HCT116 (cell line): Measurements from ENCODE around the gene ELMO2. TPM values are rescaled to one million over a fixed set of nuclear protein-coding genes. Genes with fewer than 3 reads are reported as not detected.

Experiments used
- ATAC-seq: fragments of 200-7000 bp; cut with Tn5 transposase; 2 replicates; pipeline ENCODE4 v1.9.1; 2020; ENCODE audit warnings: mild to moderate bottlenecking, moderate library complexity
- BruUV-seq: library from RNA; stranded (reverse); fragments of 400-500 nt; replicated peaks from 2 replicates; lab custom pipeline; 2021; lab: Mats Ljungman, UMichigan
- CTCF ChIA-PET: fragments of 300-600 bp; sonication (Branson Sonifier 250); formaldehyde crosslinking; loops from one replicate; lab custom pipeline; 2021; ENCODE audit warnings: antibody characterized with exemption; lab: Charles Lee
- POLR2A ChIA-PET: fragments of 300-600, 350-600 bp; sonication (Branson Sonifier 250); formaldehyde crosslinking; loops from one replicate; lab custom pipeline; 2021; ENCODE audit warnings: antibody characterized with exemption; lab: Charles Lee
- RAD21 ChIA-PET, 2 experiments: fragments of 300-600 bp; sonication (Branson Sonifier 250); formaldehyde crosslinking; loops; one replicate each; lab custom pipeline; 2023; ENCODE audit warnings: low total read pairs in 2 of 2; ENCODE audit not compliant: uncharacterized antibody in 2 of 2, unreplicated experiment in 2 of 2, low non-redundant PET in 1 of 2; lab: Charles Lee
- DNase-seq: peaks from one replicate; pipeline ENCODE4 v3.0.0-alpha.2; 2010; ENCODE audit warnings: low read depth, low spot score
- H2AFZ ChIP-seq: fragments of 200-600 bp; shearing (Covaris generic), sonication (generic); 2 replicates; pipeline ENCODE4 v1.6.1; 2017; ENCODE audit warnings: low read depth, mixed run types, mixed read lengths, antibody characterized with exemption, low read length; ENCODE audit not compliant: poor library complexity, severe bottlenecking
- H3K27ac ChIP-seq: 2 replicates; pipeline ENCODE4 v1.5.1; 2012; ENCODE audit warnings: low read depth, low read length
- H3K27me3 ChIP-seq: fragments of 200-600 bp; sonication (generic); 2 replicates; pipeline ENCODE4 v1.6.1; 2016; ENCODE audit warnings: mixed run types, low read length, mixed read lengths; ENCODE audit not compliant: insufficient read depth
- H3K36me3 ChIP-seq, 2 experiments: fragments of 200-500 bp in 1 of 2; fragments of 200-600 bp in 1 of 2; sonication (Bioruptor generic) in 1 of 2; sonication (generic) in 1 of 2; 2 replicates each; pipeline versions ENCODE4 v1.5.1 to v1.6.1; 2014 to 2016; ENCODE audit warnings: low read length in 2 of 2, inconsistent platforms in 1 of 2, mixed read lengths in 1 of 2, mixed run types in 1 of 2; ENCODE audit not compliant: insufficient read depth in 2 of 2, control insufficient read depth in 1 of 2
- H3K4me1 ChIP-seq, 2 experiments: fragments of 200-600 bp in 1 of 2; sonication (generic) in 1 of 2; 2 replicates each; pipeline versions ENCODE4 v1.5.1 to v1.6.1; 2012 to 2017; ENCODE audit warnings: low read length in 2 of 2, inconsistent platforms in 1 of 2, mild to moderate bottlenecking in 1 of 2, mixed read lengths in 1 of 2, mixed run types in 1 of 2, moderate library complexity in 1 of 2; ENCODE audit not compliant: insufficient read depth in 2 of 2, control insufficient read depth in 1 of 2
- H3K4me2 ChIP-seq: fragments of 200-600 bp; sonication (generic); 2 replicates; pipeline ENCODE4 v1.6.1; 2017; ENCODE audit warnings: mixed run types, low read length, mixed read lengths
- H3K4me3 ChIP-seq, 2 experiments: fragments of 200-600 bp in 1 of 2; sonication (generic) in 1 of 2; replicated peaks in 1 of 2; 2 replicates each; pipeline ENCODE4 v1.5.1; 2011 to 2016; ENCODE audit warnings: low read length in 2 of 2, control low read depth in 1 of 2, low read depth in 1 of 2, mild to moderate bottlenecking in 1 of 2, mixed read lengths in 1 of 2, mixed run types in 1 of 2
- H3K79me2 ChIP-seq: fragments of 200-600 bp; sonication (generic); 2 replicates; pipeline ENCODE4 v1.6.1; 2017; ENCODE audit warnings: mild to moderate bottlenecking, mixed run types, low read length, moderate library complexity, mixed read lengths; ENCODE audit not compliant: insufficient read depth
- H3K9ac ChIP-seq: fragments of 200-600 bp; sonication (generic); 2 replicates; pipeline ENCODE4 v1.6.1; 2016; ENCODE audit warnings: low read length, mixed read lengths
- H3K9me2 ChIP-seq: fragments of 200-600 bp; sonication (generic), shearing (Covaris generic); 2 replicates; pipeline ENCODE4 v1.6.1; 2017; ENCODE audit warnings: mixed run types, mild to moderate bottlenecking, moderate library complexity; ENCODE audit not compliant: insufficient read depth
- H3K9me3 ChIP-seq, 2 experiments: fragments of 200-500 bp in 1 of 2; fragments of 200-600 bp in 1 of 2; sonication (Bioruptor generic) in 1 of 2; sonication (generic) in 1 of 2; 2 replicates each; pipeline ENCODE4 v1.6.1; 2014 to 2017; ENCODE audit warnings: low read length in 2 of 2, mixed read lengths in 2 of 2, inconsistent platforms in 1 of 2, low read depth in 1 of 2, mild to moderate bottlenecking in 1 of 2, mixed run types in 1 of 2, moderate library complexity in 1 of 2; ENCODE audit not compliant: control insufficient read depth in 1 of 2, insufficient read depth in 1 of 2
- H4K20me1 ChIP-seq: fragments of 200-600 bp; sonication (generic), shearing (Covaris generic); 2 replicates; pipeline ENCODE4 v1.6.1; 2017; ENCODE audit warnings: mixed run types, mild to moderate bottlenecking, moderate library complexity; ENCODE audit not compliant: insufficient read depth
- ATF3 ChIP-seq: IDR thresholded peaks from 2 replicates; pipeline ENCODE4 v1.6.1; 2012
- CBX3 ChIP-seq: IDR thresholded peaks from 2 replicates; pipeline ENCODE4 v1.6.1; 2012; ENCODE audit warnings: low read depth
- CEBPB ChIP-seq: IDR thresholded peaks from 2 replicates; pipeline ENCODE4 v1.6.1; 2012; ENCODE audit warnings: low read depth
- CTCF ChIP-seq, 3 experiments: fragments of 200-600 bp in 1 of 3; sonication (generic) in 1 of 3; IDR thresholded peaks in 2 of 3; conservative IDR thresholded peaks in 1 of 3; 2 replicates each; pipeline ENCODE4 v1.5.1; 2012 to 2017; ENCODE audit warnings: low read depth in 2 of 3, low read length in 2 of 3, antibody characterized with exemption in 1 of 3, borderline replicate concordance in 1 of 3, control low read depth in 1 of 3, mild to moderate bottlenecking in 1 of 3, mixed read lengths in 1 of 3, mixed run types in 1 of 3, moderate library complexity in 1 of 3; ENCODE audit not compliant: insufficient read depth in 1 of 3
- EGR1 ChIP-seq: IDR thresholded peaks from 2 replicates; pipeline ENCODE4 v1.6.1; 2012; ENCODE audit warnings: low read depth
- ELF1 ChIP-seq: IDR thresholded peaks from 2 replicates; pipeline ENCODE4 v1.6.1; 2012; ENCODE audit warnings: low read depth, borderline replicate concordance
- EZH2 ChIP-seq: fragments of 200-600 bp; sonication (generic); IDR thresholded peaks from 2 replicates; pipeline ENCODE4 v1.6.1; 2017; ENCODE audit warnings: antibody characterized with exemption, mixed run types
- EZH2phosphoT487 ChIP-seq: fragments of 200-600 bp; IDR thresholded peaks from 2 replicates; pipeline ENCODE4 v1.6.1; 2018; ENCODE audit warnings: antibody characterized with exemption, borderline replicate concordance
- JUND ChIP-seq: IDR thresholded peaks from 2 replicates; pipeline ENCODE4 v1.6.1; 2012
- MAX ChIP-seq: IDR thresholded peaks from 2 replicates; pipeline ENCODE4 v1.6.1; 2012
- RAD21 ChIP-seq: IDR thresholded peaks from 2 replicates; pipeline ENCODE4 v1.6.1; 2012; ENCODE audit warnings: low read depth, mild to moderate bottlenecking
- SIN3A ChIP-seq: IDR thresholded peaks from 2 replicates; pipeline ENCODE4 v1.6.1; 2012; ENCODE audit warnings: low read depth
- SRF ChIP-seq: IDR thresholded peaks from 2 replicates; pipeline ENCODE4 v1.6.1; 2012; ENCODE audit warnings: low read depth
- TCF7L2 ChIP-seq: IDR thresholded peaks from 2 replicates; pipeline ENCODE4 v1.7.0; 2011; ENCODE audit warnings: borderline replicate concordance, inconsistent platforms; ENCODE audit not compliant: insufficient read depth, insufficient read length; ENCODE audit errors: extremely low read depth
- YY1 ChIP-seq: IDR thresholded peaks from 2 replicates; pipeline ENCODE4 v1.6.1; 2011; ENCODE audit warnings: low read length, low read depth, moderate library complexity, mild to moderate bottlenecking; ENCODE audit not compliant: insufficient replicate concordance; ENCODE audit errors: extremely low read depth
- ZBTB33 ChIP-seq: IDR thresholded peaks from 2 replicates; pipeline ENCODE4 v1.6.1; 2011; ENCODE audit warnings: mild to moderate bottlenecking, low read length, moderate library complexity; ENCODE audit not compliant: insufficient replicate concordance; ENCODE audit errors: extremely low read depth
- ZFX ChIP-seq: fragments of 450-650 bp; IDR thresholded peaks from 2 replicates; pipeline ENCODE4 v1.6.1; 2017
- intact Hi-C: fragments of 100-400 bp; cut with micrococcal nuclease; formaldehyde crosslinking; loops from 2 replicates; pipeline ENCODE4 v1.10.0; 2022
- total RNA-seq: library from RNA; stranded (reverse); gene quantifications from one replicate; pipeline ENCODE4 v1.2.1, GENCODE V29; 2021; ENCODE audit not compliant: unreplicated experiment

Gene ELMO2
- total RNA-seq, 1 experiment from 2014 or later: 22.9 TPM

- POLR2A ChIA-PET: no interaction called here
- Histone ChIP-seq H2AFZ (no peak overlapping the region), H3K79me2 (peaks cover 12% of the 10 kb centered on the region; the same call in 1 of the 2 replicates), H3K4me3 (no peak overlapping the region), H3K27me3 (no peaks in the 10 kb centered on the region), H3K9me2 (no peaks in the 10 kb centered on the region), H3K9me3 (no peaks in the 10 kb centered on the region), H3K36me3 (peaks cover 2 to 6% of the 10 kb centered on the region in 2 experiments; a peak in 1 of 4 replicates), H3K9ac (no peak overlapping the region), H3K4me1 (no peaks in the 10 kb centered on the region), H3K27ac (no peak overlapping the region), H4K20me1 (no peaks in the 10 kb centered on the region), H3K4me2 (no peak overlapping the region)
- DNase-seq (no peak), ATAC-seq (no peak)
- no TSS peak for BruUV-seq
- RAD21 ChIA-PET: no interaction called here
- CTCF ChIA-PET: no interaction called here
- no peak for TF ChIP-seq RAD21
- TF ChIP-seq ATF3: no peak
- TF ChIP-seq JUND: no peak
- no peak for TF ChIP-seq EZH2phosphoT487
- no peak for TF ChIP-seq CBX3
- TF ChIP-seq TCF7L2: no peak
- no peak for TF ChIP-seq EZH2
- no peak for TF ChIP-seq CTCF (IDR thresholded peaks at IDR 0.05 in 2 of 3, conservative IDR thresholded peaks at IDR 0.05 in 1 of 3; ENCODE audit: borderline replicate concordance in 1 of 3, insufficient read depth in 1 of 3, low read depth in 2 of 3, low read length in 2 of 3)
- no peak for TF ChIP-seq ELF1
- no peak for TF ChIP-seq ZFX
- no peak for TF ChIP-seq CEBPB
- no peak for TF ChIP-seq SIN3A
- no peak for TF ChIP-seq YY1
- no peak for TF ChIP-seq ZBTB33
- TF ChIP-seq MAX: no peak
- TF ChIP-seq SRF: no peak
- TF ChIP-seq EGR1: no peak
- TF ChIP-seq, all 23 proteins: peak for 0
- intact Hi-C loops: no loop called here
Measured at GRCh38 chr20:46356195-46357029, 50.0 kb downstream of the ELMO2 start.
